SK-N-MC (cell line): Measurements from ENCODE around the gene ACBD3.

Experiments
- EZH2 ChIP-seq: fragments of 200-600 bp; sonication (generic); IDR thresholded peaks from one replicate; pipeline ENCODE4 v1.6.1; 2017; ENCODE audit warnings: antibody characterized with exemption
- POLR2AphosphoS5 ChIP-seq: IDR thresholded peaks from 2 replicates; pipeline ENCODE4 v1.6.1; 2012; ENCODE audit warnings: mild to moderate bottlenecking, low read depth, low read length, borderline replicate concordance

DNA sequence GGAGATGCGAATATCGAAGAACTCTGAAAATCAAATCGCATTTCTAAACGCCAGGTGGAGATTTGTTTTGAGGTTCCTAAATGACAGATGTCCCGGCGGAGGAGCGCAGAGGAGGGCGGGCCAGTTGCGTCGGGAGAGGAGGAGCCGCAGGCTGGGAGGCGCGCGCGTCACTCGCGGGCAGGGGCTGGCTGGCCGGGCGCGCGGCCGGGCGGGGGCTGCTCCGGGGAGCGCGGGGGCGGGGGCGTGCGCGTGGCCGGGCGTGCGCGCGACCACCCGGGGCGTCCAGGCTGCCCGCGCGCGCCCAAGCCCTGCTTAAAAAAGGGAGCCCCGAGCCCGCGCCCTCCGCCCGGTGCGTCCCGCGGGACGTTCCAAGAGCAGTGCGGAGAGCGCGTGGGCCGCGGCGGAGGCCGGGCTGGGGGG, 76.7 kb downstream of the ACBD3 start:
- TF ChIP-seq EZH2 (no peak), POLR2AphosphoS5 (peak; percentile 29; the same call in 1 of the 2 replicates)
